GM18498 (cell line): ENCODE data around the gene ARL8B.
"Not testable (repeated sequence)": the region's sequence is repeated elsewhere in the genome, so short reads cannot be mapped to it uniquely, and the experiment has no call there.

Experiments
- ATAC-seq: cut with Tn5 transposase; IDR thresholded peaks from one replicate; pipeline ENCODE4 v1.9.1; 2021; ENCODE audit warnings: mild to moderate bottlenecking, moderate library complexity; ENCODE audit not compliant: unreplicated experiment

Gene ARL8B

DNA sequence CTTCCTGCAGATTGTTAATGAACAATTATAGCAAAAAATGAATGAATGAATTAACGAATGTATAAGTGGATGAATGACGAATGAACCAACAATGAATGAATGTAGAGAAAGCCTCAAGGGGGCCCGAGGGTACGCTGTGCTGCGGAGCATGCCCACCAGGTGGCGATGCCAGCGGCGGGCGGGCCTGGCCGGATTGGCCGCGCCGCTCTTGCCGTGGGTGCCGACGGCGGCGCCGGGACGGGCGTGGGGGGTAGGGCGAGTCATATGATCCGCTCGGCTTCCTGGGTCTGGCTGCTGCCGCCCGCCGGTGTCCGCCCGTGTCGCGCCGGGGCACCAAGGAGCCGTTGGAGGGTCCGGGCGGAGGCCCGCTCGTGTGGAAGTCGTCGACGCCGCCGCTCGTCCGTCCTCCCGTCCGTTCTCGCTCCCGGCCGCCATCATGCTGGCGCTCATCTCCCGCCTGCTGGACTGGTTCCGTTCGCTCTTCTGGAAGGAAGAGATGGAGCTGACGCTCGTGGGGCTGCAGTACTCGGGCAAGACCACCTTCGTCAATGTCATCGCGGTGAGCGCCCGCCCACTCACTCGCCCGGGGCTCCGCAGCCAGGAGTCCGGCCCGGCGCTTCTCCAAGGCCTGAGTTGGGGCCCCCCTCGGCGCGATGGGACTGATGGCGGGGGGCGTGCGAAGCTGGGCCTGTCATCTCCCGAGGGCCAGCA, at the start of gene ARL8B:
ARL8B (plus strand) TSS at position 263 of the 711 bp plus-strand sequence; CDS start at position 437, 174 bp downstream.
- peak; percentile 98 for ATAC-seq

DNA sequence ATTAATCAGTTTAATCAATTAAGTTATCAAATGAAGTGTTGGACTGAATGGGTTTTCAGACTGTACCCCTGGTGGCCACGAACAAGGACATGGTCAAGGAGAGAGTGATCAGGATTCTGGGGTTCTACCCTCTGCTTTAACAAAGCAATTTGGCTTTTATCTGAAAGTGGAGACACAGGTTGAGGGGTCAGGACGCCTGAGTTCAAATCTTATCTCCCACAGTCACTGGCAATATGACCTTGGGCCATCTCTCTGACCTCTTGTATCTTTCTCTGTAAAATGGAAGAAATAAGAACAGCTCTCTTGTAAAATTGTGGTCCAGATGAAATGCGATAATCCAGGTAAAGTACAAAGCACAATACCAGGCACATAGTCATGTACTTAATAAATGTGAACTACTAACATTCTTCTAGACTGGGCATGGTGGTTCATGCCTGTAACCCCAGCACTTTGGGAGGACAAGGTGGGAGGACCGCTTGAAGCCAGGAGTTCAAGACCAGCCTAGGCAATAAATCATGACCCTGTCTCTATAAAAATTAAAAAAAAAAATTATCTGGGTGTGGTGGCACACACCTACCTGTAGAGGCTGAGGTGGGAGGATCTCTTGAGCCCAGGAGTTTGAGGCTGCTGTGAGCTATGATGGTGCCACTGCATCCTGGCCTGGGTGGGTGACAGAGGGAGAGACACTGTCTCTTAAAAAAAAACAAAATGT, 48.6 kb upstream of the ARL8B start:
- ATAC-seq, result no peak

DNA sequence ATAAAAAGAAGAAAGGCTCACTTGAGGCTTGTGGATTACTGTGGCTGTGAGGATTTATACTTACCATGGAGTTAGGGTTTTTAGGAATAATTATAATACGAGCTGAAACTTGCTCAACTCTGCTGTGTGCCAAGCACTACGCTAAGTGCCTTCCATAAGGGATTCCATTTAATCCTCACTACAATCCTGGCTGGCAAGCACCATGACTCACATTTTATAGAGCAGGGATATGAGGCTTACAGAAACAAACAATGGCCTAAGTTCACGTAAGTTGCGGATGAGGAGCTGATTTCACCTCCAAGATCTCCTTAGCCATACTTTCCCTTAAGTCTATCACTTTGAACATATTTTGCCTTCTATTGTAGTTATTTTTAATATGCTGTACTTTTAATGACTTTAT, 43.9 kb upstream of the ARL8B start:
- ATAC-seq, result no peak

DNA sequence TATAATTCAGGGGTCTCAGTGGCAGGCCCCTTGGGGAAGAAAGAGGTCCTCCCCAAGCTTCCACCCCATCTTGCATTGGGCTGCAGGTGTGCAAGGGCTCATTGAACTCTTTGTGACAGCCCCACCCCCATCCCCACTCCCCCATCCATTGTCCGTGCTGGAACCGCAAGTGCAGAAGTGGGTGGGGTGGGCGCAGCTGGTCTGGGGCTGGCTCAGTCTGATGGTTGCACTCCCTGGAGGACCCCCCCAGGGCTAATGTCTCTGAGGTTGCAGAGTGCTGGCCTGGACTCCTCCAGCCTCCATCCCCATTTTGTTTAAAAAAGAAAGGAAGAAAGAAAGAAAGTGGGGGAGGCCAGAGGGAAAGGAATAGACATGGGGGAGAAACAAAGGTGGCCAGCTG, 42.3 kb upstream of the ARL8B start:
- ATAC-seq, result no peak

DNA sequence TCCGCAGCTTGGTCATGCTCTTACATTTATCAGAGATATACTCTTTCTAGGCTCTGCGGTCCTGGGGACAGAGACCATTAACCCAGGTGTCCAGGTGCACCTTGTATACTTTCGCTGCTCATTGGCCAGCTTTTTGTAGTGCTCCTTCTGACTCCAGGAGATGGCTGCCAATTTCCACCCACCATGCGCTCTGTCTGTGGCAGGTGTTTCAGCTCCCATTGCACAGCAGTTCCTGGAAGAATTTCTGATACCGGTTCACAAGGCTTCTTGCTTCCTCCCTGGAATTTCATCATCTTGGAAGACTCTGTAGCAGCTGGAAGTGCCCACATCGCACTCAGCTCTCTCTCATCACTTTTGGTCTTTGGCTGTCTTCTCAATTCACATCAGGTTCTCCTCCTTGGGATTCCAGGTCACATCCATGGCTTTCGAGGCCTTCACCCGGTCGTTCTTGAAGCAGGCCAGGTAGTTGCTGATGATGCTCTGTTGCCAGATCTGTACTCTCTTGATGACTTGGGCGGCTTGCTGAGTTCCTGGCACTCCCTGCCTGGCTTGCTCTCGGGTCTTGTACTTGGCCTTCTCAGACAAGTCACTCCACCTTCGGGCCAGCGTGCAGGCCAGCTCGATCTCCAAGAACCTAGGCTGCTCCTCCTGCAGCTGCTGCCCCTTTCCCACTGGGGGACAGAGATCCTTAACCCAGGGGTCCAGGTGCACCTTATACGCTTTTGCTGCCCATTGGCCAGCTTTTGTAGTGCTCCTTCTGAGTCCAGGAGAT, 41.1 kb upstream of the ARL8B start:
- no peak for ATAC-seq

DNA sequence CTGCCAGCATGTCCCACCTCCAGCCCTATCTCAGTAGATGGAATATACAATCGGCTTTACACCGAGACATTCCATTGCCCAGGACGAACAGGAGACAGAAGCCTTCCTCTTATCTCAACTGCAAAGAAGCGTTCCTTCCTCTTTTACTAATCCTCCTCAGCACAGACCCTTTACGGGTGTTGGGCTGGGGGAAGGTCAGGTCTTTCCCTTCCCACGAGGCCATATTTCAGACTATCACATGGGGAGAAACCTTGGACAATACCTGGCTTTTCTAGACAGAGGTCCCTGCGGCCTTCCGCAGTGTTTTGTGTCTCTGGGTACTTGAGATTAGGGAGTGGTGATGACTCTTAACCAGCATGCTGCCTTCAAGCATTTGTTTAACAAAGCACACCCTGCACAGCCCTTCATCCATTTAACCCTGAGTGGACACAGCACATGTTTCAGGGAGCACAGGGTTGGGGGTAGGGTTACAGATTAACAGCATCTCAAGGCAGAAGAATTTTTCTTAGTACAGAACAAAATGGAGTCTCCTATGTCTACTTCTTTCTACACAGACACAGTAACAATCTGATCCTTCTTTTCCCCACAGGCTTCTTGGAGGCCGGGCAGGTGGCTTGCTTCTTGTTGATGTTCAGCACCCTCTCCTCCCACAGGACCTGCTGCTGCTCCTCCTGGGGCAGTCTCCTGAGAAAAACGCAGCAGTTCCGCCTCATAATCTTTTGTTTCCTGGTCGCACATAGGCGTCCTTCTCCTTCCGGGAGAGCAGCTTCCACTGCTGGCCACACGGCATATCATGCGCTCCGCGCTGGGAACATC, 39.9 kb upstream of the ARL8B start:
- not testable (repeated sequence) for ATAC-seq

DNA sequence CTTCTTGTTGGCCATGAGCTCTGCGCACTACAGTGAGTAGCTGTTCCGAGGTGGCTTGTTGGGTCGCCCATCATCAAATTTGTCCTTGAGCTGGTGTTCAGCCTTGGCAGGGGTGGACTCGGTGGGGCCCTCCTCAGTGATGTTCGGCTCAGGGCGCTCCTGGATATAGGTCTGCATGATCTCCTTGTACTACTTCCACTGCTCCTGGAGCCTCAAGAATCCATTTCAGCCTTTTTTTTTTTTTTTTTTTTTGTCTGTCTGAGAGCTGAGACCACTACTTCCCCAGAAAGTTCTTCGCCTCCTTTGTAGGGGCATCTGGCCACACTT, 39.3 kb upstream of the ARL8B start:
- ATAC-seq, result no peak

DNA sequence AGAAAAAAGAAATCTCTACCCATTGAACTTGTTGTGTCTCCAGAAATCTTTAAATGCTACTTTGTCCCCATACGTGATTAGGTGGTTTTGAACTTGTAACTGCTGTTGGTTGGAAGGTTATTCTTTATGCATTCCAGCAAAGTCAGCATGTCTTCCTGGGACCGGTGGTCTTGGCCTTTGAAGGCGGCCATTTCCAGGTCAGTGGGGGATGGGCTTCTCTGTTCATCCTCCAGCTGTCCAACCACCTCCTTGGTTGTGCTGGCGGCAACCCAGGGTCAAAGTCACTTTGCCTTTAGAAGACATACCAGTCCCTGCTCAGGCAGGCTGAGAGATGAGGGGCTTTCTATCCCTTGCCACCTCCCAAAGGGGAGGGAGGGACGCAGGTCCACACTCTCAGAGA, 37.9 kb upstream of the ARL8B start:
- no peak for ATAC-seq

DNA sequence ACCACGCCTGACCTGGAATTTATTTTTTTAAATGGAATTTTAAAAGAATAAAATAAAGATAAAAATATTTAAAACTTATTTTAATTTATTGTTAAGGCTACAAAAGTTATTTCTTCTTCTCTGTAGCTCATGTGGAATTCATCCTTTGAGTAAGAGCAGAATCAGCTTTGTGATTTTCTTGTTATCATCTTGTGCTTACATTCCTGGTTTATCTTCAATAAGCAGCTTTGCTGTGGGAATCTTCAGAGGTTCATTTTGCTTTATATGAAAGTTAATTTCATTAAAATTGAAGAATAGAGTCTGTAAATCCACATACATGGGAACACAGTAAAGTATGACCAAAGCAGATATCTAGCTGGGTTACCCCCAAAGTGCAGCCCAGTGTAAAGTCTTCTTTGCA, 35.4 kb upstream of the ARL8B start:
- ATAC-seq, result no peak

DNA sequence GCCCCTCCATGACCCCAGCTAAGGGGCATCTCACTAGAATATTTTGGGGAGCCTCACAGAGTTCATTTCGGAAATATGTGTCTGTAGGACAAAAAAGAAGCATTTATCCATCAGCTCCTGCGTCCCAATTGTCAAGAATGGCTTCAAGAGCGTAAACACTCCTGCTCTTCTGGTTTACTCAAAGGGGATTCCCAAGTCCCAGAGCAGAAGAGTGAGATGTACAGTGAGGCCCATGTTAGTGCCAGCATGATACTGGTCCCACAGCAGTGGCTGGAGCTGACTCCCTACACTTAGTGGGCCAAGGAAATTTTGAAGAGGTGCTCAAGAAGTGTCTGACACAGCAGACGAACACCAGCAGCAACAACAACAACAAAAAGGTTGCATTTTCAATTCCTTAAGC, 34.9 kb upstream of the ARL8B start:
- ATAC-seq, result no peak

DNA sequence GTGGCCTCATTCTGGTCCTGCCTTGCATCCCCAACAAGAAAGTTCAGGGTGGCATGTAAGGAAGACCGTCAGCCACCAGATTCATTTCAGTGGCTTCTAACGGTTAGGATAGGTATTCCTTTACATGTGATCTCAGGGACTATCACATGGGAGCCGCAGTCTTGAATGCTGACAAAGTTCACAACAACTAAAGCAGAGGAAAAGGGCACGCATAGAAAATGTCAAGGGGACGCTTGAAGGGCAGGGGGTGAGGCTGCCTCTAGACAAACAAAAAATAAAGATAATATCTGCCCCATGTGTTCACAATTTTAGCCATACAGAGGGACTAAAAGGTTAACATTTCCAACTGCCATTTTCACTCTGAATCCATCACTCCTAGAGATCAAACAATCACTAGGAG, 31.9 kb upstream of the ARL8B start:
- ATAC-seq, result no peak

DNA sequence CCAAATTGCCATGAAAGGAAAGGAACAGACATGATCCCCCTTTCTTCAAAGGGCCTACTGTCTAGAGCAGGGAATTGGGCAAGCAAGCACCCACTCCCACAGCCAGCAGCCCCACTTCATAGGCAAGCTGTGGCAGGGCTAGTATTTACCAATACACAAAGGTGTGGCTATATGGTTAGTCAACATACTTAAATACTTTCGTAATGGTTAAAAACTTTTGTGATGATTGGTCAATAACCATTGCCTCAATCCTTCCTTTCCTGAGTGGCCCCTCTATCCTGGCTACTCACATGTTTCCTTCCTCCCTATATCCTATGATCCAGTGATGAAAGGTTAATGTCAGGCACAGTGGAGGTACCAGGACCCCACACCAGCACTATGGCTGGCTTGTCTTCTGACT, 30.1 kb upstream of the ARL8B start:
- no peak for ATAC-seq

DNA sequence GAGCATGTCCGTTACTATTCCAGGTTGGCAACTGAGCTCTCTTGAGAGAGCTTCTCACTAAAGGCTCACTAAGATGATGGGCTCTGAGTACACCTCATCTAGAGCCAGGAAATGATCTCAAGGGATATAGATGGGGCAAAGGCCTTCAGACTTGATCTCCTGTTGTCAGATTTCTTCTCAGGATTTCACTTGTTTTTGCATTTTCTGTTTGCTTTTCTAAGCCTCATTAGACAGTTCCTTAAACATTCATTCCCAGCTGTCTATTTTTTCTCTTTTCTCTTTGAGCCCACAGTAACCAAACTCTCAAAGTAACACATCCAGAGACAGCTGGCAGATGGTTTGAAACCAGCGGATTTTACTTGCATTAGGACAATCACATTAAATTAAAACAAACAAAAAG, 28.4 kb upstream of the ARL8B start:
- ATAC-seq, result no peak

DNA sequence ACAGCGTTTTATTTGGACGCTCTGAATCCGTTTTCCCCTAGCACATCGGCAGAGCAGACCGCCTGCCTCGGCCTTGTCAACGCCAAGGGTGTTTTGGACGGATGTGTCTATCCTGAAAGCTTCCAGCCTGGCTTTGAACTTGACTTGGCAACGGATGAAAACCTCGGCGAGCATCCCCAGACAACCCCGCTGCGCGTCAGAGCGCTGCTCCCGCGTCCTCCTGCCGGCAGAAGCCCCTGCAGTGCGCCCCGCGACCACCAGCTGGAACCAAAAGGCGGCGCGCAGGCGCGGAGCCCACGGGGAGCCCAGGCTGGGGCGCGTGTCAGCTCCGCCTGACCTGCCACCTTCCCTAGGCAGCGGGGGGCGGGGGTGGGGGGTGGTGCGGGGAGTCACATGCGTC, 26.2 kb upstream of the ARL8B start:
- no peak for ATAC-seq

DNA sequence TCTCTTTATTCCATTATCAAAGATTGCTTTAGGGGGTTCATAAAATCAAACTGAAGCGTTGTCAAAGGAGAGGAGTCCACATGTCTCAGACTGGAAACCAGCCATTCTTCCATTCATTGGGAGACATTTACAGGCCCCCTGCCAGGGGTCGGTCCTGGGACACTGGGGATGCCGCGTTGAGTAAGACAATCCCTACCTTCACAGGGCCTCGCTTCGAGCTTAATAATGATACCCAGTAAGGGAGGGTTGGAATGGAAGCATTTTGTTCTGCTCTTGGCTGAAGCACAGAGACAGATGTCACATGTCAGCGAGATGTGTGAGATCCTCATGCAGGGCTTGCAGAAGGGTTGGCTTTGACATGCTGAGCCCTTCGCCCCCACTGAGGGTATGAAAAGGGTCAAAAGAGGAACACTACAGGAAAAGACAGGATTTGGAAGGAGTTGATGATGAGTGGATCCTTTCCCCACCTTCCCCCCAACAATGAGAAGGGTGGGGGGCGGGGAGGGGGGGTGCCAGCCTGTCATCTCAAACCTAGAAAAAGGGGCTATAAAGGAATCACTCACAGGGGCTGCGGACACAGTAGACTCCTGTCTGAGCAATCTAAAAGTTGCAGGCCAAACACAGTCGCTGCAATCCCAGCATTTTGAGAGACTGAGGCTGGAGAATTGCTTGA, 25.6 kb upstream of the ARL8B start:
- ATAC-seq, result no peak

DNA sequence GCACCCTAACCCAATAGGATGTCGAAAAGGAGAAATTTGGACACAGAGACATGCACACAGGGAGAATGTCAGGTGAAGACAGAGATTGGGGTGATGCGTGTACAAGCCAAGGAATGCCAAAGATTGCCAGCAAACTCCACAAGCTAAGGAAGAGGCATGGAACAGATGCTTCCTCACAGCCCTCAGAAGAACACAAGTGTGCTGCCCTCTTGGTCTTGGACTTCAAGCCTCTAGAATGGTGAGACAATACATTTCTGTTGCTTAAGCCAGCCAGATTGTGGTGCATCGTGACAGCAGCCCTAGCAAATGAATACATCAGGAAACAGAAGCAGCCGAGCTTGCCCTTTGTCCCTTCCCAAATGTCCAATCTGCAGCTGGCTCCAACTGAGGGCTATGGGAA, 23.7 kb upstream of the ARL8B start:
- no peak for ATAC-seq

DNA sequence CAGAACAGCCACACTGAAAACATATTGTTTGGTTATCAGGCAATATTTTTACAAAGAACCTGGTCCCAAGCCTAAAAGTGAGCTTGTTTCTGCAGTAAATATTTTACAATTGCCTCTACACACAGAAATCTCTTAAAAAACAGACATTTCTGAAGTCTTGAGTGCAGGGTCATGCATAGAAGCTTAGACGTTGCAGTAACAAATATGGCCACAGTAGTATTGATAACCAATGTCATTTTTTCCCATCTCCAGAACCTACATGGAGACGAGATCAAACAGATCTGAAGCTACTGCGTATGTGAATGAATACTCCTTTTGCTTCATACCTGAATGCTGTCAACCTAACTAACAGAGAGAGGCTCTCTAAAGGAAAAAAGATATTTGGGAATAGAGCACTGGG, 19.6 kb upstream of the ARL8B start:
- ATAC-seq, result no peak

DNA sequence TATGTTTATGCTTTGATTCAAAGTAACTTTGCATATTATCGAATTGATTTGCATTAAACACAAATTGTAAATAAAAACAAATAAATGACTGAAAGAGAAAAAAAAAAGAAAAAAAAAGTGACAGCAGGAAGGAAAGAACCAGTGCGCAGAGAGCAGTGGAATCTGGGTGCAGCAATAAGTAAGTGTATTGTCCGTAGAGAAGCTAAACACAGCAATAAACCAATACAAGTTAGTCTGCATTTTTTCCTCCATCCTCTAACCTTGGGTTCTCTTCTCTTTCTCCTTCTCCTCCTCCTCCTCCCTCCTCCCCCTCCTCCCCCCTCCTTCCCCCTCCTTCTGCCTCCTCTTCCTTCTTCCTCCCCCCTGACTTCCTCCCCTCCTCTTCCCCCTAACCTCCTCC, 18.3 kb upstream of the ARL8B start:
- no peak for ATAC-seq

DNA sequence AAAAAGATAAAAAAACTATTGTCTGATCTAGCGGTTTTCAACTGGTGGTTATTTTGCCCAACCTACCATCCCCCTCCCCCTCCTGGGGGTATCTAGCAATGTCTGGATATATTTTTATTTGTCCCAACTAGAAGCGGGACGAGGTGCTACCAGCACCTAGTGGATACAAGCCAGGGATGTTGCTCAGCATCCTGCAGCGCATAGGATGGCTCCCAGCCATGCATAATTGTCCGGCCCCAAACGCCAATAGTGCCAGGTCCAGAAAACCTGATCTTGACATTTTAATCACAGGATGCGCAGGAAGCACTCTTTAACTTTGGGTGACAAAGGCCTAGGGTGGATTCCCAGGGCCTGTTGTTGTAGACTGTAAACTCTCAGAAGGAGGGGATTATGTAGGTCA, 17.0 kb upstream of the ARL8B start:
- ATAC-seq, result no peak

DNA sequence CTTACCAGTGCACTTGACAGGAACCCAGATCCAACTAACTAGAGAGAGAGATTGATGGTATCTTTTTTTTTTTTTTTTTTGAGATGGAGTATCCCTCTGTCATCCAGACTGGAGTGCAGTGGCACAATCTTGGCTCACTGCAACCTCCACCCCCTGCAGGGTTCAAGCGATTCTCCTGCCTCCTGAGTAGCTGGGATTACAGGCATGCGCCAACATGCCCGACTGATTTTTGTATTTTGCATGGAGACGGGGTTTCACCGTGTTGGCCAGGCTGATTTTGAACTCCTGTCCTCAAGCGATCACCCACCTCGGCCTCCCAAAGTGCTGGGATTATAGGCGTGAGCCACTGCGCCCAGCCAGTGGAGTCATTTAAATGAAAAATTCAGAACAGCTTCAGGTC, 15.7 kb upstream of the ARL8B start:
- ATAC-seq, result not testable (repeated sequence)

DNA sequence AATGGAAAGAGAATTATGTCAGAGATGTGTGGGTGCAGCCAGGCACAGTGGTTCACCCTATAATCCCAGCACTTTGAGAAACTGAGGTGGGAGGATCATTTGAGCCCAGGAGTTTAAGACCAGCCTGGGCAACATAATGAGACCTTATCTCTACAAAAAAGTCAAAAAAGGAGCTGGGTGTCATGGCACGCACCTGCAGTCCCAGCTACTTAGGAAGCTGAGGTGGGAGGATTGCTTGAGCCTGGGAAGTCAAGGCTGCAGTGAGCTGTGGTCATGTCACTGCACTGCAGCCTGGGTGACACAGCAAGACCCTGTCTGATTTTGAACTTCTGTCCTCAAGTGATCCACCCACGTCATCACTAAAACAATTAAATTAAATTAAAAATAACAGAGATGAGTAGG, 15.2 kb upstream of the ARL8B start:
- not testable (repeated sequence) for ATAC-seq
